ENCODE measurements around the gene OR2M7. TPM values are rescaled to one million over a fixed set of nuclear protein-coding genes. Genes with fewer than 3 reads are reported as not detected.
A peak's percentile ranks its signal among the peaks of the same experiment; 100 is the strongest.

OR2M7 gene
- not detected for total RNA-seq
- long read RNA-seq: 0 reads

- H3K27ac ChIP-seq: no peak within 1 kb of the TSS
- ATAC-seq (no peak), DNase-seq (no peak)
- no peaks in the 10 kb centered on the region for H3K9me3 ChIP-seq
- no peaks in the 10 kb centered on the region for H3K4me1 ChIP-seq
- no peaks in the 10 kb centered on the region for H3K36me3 ChIP-seq
- intact Hi-C loops (cut with DNase I): no loop called here
- H3K27me3 ChIP-seq: no peaks in the 10 kb centered on the region
- H3K4me3 ChIP-seq: no peak within 1 kb of the TSS
- TF ChIP-seq CTCF (IDR thresholded peaks at IDR 0.05): no peak
Measured at GRCh38 chr1:248324468-248324867, at the start of gene OR2M7. TSS of gene OR2M7 (minus strand) at chr1:248324568. CDS start at chr1:248324568, 0 bp downstream.

- Histone ChIP-seq H3K9me3 (no peaks in the 10 kb centered on the region), H3K27me3 (no peaks in the 10 kb centered on the region), H3K27ac (no peak overlapping the region), H3K4me3 (no peak overlapping the region), H3K4me1 (no peaks in the 10 kb centered on the region), H3K36me3 (no peaks in the 10 kb centered on the region)
- no peak for DNase-seq
- ATAC-seq: no peak
- no peak for TF ChIP-seq CTCF (IDR thresholded peaks at IDR 0.05)
- intact Hi-C loops (cut with DNase I): no loop called here
Measured at GRCh38 chr1:248373761-248374160, 49.4 kb upstream of the OR2M7 start.

GRCh38 chr1:248372394-248372793 is 48.0 kb upstream of the OR2M7 start:
- H3K36me3 ChIP-seq: no peaks in the 10 kb centered on the region

GRCh38 chr1:248366609-248367008 is 42.2 kb upstream of the OR2M7 start:
- intact Hi-C loops (cut with DNase I): no loop called here
- no peak overlapping the region for H3K27ac ChIP-seq

More at GRCh38 chr1:248372394-248372793, 48.0 kb upstream of the OR2M7 start:
- no peak for ATAC-seq
- peak; percentile 27 for DNase-seq
- Histone ChIP-seq H3K9me3 (no peaks in the 10 kb centered on the region), H3K4me1 (no peaks in the 10 kb centered on the region), H3K27ac (no peak overlapping the region), H3K27me3 (no peaks in the 10 kb centered on the region), H3K4me3 (no peak overlapping the region)
- TF ChIP-seq CTCF (IDR thresholded peaks at IDR 0.05): no peak
- intact Hi-C loops (cut with DNase I): no loop called here

GRCh38 chr1:248361121-248361715 is 36.9 kb upstream of the OR2M7 start, which contains the start of gene OR2T4:
TSS of gene OR2T4 (plus strand) at chr1:248361665. CDS start at chr1:248361665, 0 bp downstream.
- no peaks in the 10 kb centered on the region for H3K4me1 ChIP-seq
- H3K4me3 ChIP-seq: no peak within 1 kb of the TSS
- H3K36me3 ChIP-seq: no peaks in the 10 kb centered on the region
- DNase-seq (no peak), ATAC-seq (no peak)
- H3K27me3 ChIP-seq: no peaks in the 10 kb centered on the region
- intact Hi-C loops (cut with DNase I): no loop called here
- no peak within 1 kb of the TSS for H3K27ac ChIP-seq
- no peaks in the 10 kb centered on the region for H3K9me3 ChIP-seq
- no peak for TF ChIP-seq CTCF (IDR thresholded peaks at IDR 0.05)

More at GRCh38 chr1:248366609-248367008, 42.2 kb upstream of the OR2M7 start:
- no peak for ATAC-seq
- Histone ChIP-seq H3K4me1 (no peaks in the 10 kb centered on the region), H3K36me3 (no peaks in the 10 kb centered on the region), H3K27me3 (no peaks in the 10 kb centered on the region), H3K4me3 (no peak overlapping the region), H3K9me3 (no peaks in the 10 kb centered on the region)
- TF ChIP-seq CTCF (IDR thresholded peaks at IDR 0.05): no peak
- no peak for DNase-seq
